Testis (tissue), 3 donors: ENCODE data around the gene DNAH10. TPM values are rescaled to one million over a fixed set of nuclear protein-coding genes. Genes with fewer than 3 reads are reported as not detected.

Experiments used
- DNase-seq: peaks from one replicate; pipeline ENCODE4 v3.0.0-alpha.2; 2019
- H3K27ac ChIP-seq, 2 donors: fragments of 200-600 bp; sonication (generic); one replicate each; pipeline ENCODE4 v1.5.1; 2019
- H3K27me3 ChIP-seq: fragments of 200-600 bp; sonication (generic); one replicate; pipeline ENCODE4 v1.5.1; 2019
- H3K36me3 ChIP-seq: fragments of 200-600 bp; sonication (generic); one replicate; pipeline ENCODE4 v1.5.1; 2017; ENCODE audit warnings: low read depth; ENCODE audit errors: missing control alignments
- H3K4me1 ChIP-seq: fragments of 200-600 bp; sonication (generic); one replicate; pipeline ENCODE4 v1.5.1; 2019
- H3K4me3 ChIP-seq, 2 donors: fragments of 200-600 bp; sonication (generic); one replicate each; pipeline ENCODE4 v1.5.1; 2017 to 2019
- H3K9me3 ChIP-seq: fragments of 200-600 bp; sonication (generic); one replicate; pipeline ENCODE4 v1.5.1; 2017
- POLR2A ChIP-seq: fragments of 450-650 bp; IDR thresholded peaks from one replicate; pipeline ENCODE4 v1.6.1; 2017; ENCODE audit warnings: antibody characterized with exemption, mild to moderate bottlenecking, moderate library complexity
- WGBS, 2 donors: methylation state at CpG; one replicate each; pipeline ENCODE4 v1.1.5; 2018; 5-methylcytosine and 5-hydroxymethylcytosine counted together
- intact Hi-C: fragments of 100-400 bp; cut with DNase I; formaldehyde crosslinking; loops from one replicate; pipeline ENCODE4 v1.15.1; 2023; ENCODE audit warnings: low total_unique reads
- polyA plus RNA-seq: library from polyadenylated mRNA; stranded (reverse); fragments of 350-450 nt; fragmentation: Illumina TruSeq; extraction: RNeasy Lipid Tissue Mini Kit (QIAGEN cat#74804); gene quantifications from one replicate; pipeline ENCODE4 v1.2.3, GENCODE V29; 2014; ENCODE audit warnings: low read depth, low replicate concordance; ENCODE audit not compliant: insufficient read depth
- total RNA-seq, 2 donors: library from RNA; depleted of rRNA; stranded (reverse); fragments of >200 nt; gene quantifications; one replicate each; pipeline ENCODE4 v1.2.3, GENCODE V29; 2016
- TF ChIP-seq, protein P1 (sequence below), 3 experiments: fragments of 450-650 bp in 2 of 3; fragments of 200-600 bp in 1 of 3; sonication (generic) in 1 of 3; IDR thresholded peaks; one replicate each; pipeline ENCODE4 v1.5.1; 2016 to 2019; ENCODE audit warnings: antibody characterized with exemption in 3 of 3, mild to moderate bottlenecking in 2 of 3, moderate library complexity in 1 of 3

Gene DNAH10
- total and polyA plus RNA-seq, 3 donors from 2014 or later = 15.4 to 29.3 (median 24.3) TPM

DNA sequence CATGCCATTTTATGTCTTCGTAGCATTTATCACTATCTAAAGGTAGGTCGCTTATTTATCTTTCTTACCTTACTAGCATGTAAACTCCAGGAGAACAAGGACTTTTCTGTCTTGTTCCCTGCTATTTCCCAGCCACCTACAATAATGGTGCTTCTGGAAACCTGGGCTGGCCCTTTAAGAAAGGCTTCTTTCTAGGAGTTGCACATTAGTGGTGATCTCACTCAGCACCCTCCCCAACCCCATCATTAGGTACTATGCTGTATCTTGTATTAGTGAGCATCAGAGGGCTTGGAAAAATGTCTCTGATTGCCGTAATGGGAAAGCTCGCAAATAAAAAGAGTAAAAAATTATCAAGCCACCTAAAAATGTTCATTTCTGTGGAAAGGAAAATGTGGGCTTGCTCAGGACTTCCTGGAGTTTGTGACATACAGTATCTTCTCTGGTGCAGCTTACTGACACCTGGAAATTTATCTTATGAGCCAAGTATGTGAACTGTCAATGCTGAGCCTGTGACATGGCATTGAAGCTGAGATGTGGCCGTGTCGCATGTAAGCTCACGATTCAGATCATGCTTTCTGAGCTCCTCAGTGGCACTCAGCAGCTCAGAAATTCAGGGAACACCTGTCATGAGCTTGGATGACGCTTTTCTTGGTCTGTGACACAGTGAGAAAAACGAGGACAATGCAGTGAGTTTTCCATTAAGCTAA lies 198.1 kb downstream of the DNAH10 start:
- Histone ChIP-seq H3K27ac (no peak overlapping the region), H3K27me3 (no peaks in the 10 kb centered on the region), H3K4me3 (no peak overlapping the region), H3K9me3 (no peaks in the 10 kb centered on the region), H3K4me1 (no peaks in the 10 kb centered on the region), H3K36me3 (no peaks in the 10 kb centered on the region)
- DNase-seq = no peak
- WGBS, 2 donors = 92 to 94% methylated on average over 9 of the region's 9 CpGs
- TF ChIP-seq POLR2A = no peak
- TF ChIP-seq, protein P1, sequence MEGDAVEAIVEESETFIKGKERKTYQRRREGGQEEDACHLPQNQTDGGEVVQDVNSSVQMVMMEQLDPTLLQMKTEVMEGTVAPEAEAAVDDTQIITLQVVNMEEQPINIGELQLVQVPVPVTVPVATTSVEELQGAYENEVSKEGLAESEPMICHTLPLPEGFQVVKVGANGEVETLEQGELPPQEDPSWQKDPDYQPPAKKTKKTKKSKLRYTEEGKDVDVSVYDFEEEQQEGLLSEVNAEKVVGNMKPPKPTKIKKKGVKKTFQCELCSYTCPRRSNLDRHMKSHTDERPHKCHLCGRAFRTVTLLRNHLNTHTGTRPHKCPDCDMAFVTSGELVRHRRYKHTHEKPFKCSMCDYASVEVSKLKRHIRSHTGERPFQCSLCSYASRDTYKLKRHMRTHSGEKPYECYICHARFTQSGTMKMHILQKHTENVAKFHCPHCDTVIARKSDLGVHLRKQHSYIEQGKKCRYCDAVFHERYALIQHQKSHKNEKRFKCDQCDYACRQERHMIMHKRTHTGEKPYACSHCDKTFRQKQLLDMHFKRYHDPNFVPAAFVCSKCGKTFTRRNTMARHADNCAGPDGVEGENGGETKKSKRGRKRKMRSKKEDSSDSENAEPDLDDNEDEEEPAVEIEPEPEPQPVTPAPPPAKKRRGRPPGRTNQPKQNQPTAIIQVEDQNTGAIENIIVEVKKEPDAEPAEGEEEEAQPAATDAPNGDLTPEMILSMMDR (IDR thresholded peaks at IDR 0.05) = no peak
- intact Hi-C loops = no loop called here

DNA sequence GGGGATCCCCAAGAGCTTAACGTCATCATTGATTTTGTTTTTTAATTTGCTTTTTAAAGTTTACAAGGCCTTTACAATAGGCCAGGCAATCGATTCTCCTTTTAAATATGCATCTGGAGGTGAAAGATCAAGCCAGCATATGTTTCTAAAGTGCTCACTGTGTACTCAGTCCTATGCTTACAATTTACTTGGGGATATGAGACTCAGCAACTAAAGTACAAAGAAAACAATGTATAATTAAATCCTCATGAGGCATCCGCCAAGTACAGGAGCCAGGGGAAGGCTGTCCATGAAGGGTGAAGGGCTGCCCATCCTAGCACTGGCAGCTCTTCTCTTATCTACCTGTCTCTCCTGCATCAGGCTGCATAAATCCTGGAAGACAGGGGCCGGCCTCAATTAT lies 198.8 kb downstream of the DNAH10 start:
- no peak for TF ChIP-seq POLR2A
- TF ChIP-seq, protein P1 (IDR thresholded peaks at IDR 0.05) = no peak
- no peak overlapping the region for H3K27ac ChIP-seq
- no peak overlapping the region for H3K4me3 ChIP-seq
- WGBS, 2 donors = 86 to 91% methylated on average over 4 of the region's 4 CpGs
- no peaks in the 10 kb centered on the region for H3K9me3 ChIP-seq
- no peaks in the 10 kb centered on the region for H3K27me3 ChIP-seq
- intact Hi-C loops = no loop called here
- no peaks in the 10 kb centered on the region for H3K4me1 ChIP-seq
- H3K36me3 ChIP-seq = no peaks in the 10 kb centered on the region
- DNase-seq = no peak

DNA sequence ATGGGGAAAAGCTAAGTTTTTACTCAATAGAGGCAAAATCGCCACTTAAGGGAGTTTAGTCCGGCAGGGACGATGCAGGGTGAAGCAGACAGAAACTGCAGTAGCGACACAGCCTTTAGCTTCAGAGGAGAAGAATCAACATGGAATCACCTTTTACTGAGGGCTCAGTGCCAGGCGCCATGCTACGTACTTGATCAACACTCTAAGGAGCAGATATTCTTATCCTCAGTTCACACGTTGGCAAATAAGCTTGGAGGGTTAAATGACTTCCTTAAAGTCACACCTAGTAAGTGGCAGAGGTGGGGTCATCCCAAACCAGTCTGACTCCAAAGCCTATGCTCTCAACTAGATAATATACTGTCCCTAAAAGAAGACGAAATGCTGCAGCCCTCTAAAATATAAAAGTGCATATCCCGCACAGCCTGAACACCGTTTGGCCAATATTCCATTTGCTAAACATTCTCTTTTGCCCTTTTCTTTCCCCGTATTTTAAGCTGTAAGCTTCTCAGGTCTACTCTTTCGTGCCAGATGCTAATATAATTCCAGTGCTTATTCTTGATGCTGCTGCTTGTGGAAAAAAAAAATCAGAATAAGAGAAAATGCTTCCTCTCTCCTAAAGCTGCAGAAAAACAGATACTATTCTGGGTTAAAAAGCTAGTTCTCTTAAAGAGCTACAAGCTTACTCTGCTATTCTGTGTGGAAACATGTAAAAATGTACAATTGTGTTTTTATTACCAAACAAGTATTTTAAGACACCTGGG lies 199.7 kb downstream of the DNAH10 start:
- no peak for DNase-seq
- 89 to 90% methylated on average over 12 of the region's 12 CpGs for WGBS, 2 donors
- no peaks in the 10 kb centered on the region for H3K36me3 ChIP-seq
- no peaks in the 10 kb centered on the region for H3K9me3 ChIP-seq
- intact Hi-C loops = no loop called here
- no peak overlapping the region for H3K27ac ChIP-seq
- H3K4me1 ChIP-seq = no peaks in the 10 kb centered on the region
- TF ChIP-seq, protein P1 (IDR thresholded peaks at IDR 0.05) = no peak
- no peak for TF ChIP-seq POLR2A
- no peaks in the 10 kb centered on the region for H3K27me3 ChIP-seq
- H3K4me3 ChIP-seq = no peak overlapping the region

DNA sequence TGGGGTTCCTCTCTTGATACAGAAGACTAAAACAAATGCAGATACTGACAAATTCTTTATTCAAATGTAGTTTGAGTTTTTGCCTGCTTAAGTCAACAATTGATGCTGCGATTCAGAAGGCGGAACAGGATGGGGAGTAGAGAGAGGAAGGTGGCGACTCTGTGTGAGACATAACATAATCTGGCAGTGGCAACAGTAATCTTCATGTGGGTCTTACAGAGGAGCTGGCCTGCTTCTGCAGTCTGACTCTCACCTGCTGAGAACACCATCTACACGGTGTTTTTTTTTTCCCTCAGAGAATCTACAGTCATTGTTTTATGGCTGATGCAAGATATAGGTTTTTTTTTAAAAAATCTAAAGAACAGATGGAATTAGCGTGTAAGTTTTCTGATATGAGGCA lies 200.4 kb downstream of the DNAH10 start:
- DNase-seq = no peak
- Histone ChIP-seq H3K27ac (no peak overlapping the region), H3K36me3 (no peaks in the 10 kb centered on the region), H3K4me1 (no peaks in the 10 kb centered on the region), H3K4me3 (no peak overlapping the region), H3K27me3 (no peaks in the 10 kb centered on the region), H3K9me3 (no peaks in the 10 kb centered on the region)
- TF ChIP-seq POLR2A = no peak
- TF ChIP-seq, protein P1 (IDR thresholded peaks at IDR 0.05) = no peak
- 83% methylated on average over 5 of the region's 5 CpGs for WGBS, 2 donors
- intact Hi-C loops = no loop called here
